Upper lobe of left lung (tissue), 6 donors: ENCODE measurements around the gene NTNG2. TPM values are rescaled to one million over a fixed set of nuclear protein-coding genes. Genes with fewer than 3 reads are reported as not detected.

Experiments
- ATAC-seq, 2 donors: fragments of 200-7000 bp; cut with Tn5 transposase; one replicate each; pipeline ENCODE4 v1.9.1; 2022; ENCODE audit warnings: mild to moderate bottlenecking in 2 of 2, moderate library complexity in 2 of 2; ENCODE audit not compliant: low FRiP score in 2 of 2
- DNase-seq, 2 donors: peaks; one replicate each; pipeline ENCODE4 v3.0.0-alpha.2; 2019 to 2020
- H3K27ac ChIP-seq, 4 donors: fragments of 200-600 bp; sonication (generic); one replicate each; pipeline ENCODE4 v1.5.1; 2016 to 2019
- H3K27me3 ChIP-seq, 4 donors: fragments of 200-600 bp; sonication (generic); one replicate each; pipeline ENCODE4 v1.5.1; 2017 to 2019
- H3K36me3 ChIP-seq, 4 donors: fragments of 200-600 bp; sonication (generic); one replicate each; pipeline ENCODE4 v1.5.1; 2016 to 2019
- H3K4me1 ChIP-seq, 4 donors: fragments of 200-600 bp; sonication (generic); one replicate each; pipeline ENCODE4 v1.5.1; 2018 to 2019
- H3K4me3 ChIP-seq, 4 donors: fragments of 200-600 bp; sonication (generic); one replicate each; pipeline ENCODE4 v1.5.1; 2017 to 2019; ENCODE audit warnings: mild to moderate bottlenecking in 2 of 4, moderate library complexity in 1 of 4
- H3K9me3 ChIP-seq, 4 donors: fragments of 200-600 bp; sonication (generic); one replicate each; pipeline ENCODE4 v1.5.1; 2018 to 2019
- EP300 ChIP-seq, 4 donors: sonication (generic); formaldehyde crosslinking; IDR thresholded peaks; one replicate each; pipeline ENCODE4 v1.5.1; 2017; ENCODE audit warnings: antibody characterized with exemption in 4 of 4, control low read depth in 2 of 4
- POLR2A ChIP-seq, 4 donors: fragments of 450-650 bp; IDR thresholded peaks; one replicate each; pipeline ENCODE4 v1.5.1; 2016 to 2017; ENCODE audit warnings: antibody characterized with exemption in 4 of 4, mild to moderate bottlenecking in 2 of 4
- POLR2AphosphoS5 ChIP-seq, 2 donors: sonication (generic); formaldehyde crosslinking; IDR thresholded peaks; one replicate each; pipeline ENCODE4 v1.5.1; 2017; ENCODE audit warnings: antibody characterized with exemption in 2 of 2
- WGBS, 2 donors: methylation state at CpG; one replicate each; pipeline ENCODE4 v1.1.5; 2017 to 2018; 5-methylcytosine and 5-hydroxymethylcytosine counted together
- total RNA-seq, 6 donors: library from RNA; depleted of rRNA in 4 of 6; stranded (reverse); fragments of >200 nt in 4 of 6; gene quantifications; one replicate each; pipeline versions ENCODE4 v1.1.0 to v1.2.1, GENCODE V29; 2016 to 2021
- TF ChIP-seq, protein P1 (sequence below), 6 experiments: fragments of 450-650 bp in 4 of 6; fragments of 200-600 bp in 2 of 6; sonication (generic) in 2 of 6; IDR thresholded peaks; one replicate each; pipeline ENCODE4 v1.5.1; 2016 to 2019; ENCODE audit warnings: antibody characterized with exemption in 6 of 6
- donor health status: DM: no; HTN: no; CAD: no; lungs with moderate emphysema.
- donor health status: DM: no; HTN: yes; CAD: no; lungs with severe emphysema.

Gene NTNG2
- total RNA-seq, 6 donors from 2014 or later: 2.1 to 8.2 (median 4.3) TPM

DNA sequence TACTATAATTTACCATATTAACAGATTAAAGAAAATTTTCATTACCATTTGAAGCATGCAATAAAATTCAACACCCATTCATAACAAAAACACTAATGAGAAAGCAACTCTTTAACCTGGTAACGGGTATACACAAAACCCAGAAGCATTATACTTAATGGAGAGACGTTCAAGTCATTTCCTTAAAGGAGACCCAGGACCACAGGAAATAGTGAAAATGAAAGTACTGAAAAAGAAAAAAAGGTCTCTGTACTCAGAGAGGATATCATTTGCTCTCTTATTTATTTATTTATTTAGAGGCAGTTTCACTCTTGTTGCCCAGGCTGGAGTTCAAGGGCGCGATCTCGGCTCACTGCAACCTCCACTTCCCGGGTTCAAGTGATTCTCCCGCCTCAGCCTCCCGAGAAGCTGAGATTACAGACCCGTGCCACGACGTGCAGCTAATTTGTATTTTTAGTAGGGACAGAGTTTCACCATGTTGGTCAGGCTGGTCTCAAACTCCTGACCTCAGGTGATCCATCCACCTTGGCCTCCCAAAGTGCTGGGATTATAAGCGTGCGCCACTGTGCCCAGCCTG lies 131.4 kb downstream of the NTNG2 start:
- TF ChIP-seq POLR2A (IDR thresholded peaks at IDR 0.05) (no peak), EP300 (IDR thresholded peaks at IDR 0.05) (no peak), POLR2AphosphoS5 (IDR thresholded peaks at IDR 0.05) (no peak)
- TF ChIP-seq, protein P1, sequence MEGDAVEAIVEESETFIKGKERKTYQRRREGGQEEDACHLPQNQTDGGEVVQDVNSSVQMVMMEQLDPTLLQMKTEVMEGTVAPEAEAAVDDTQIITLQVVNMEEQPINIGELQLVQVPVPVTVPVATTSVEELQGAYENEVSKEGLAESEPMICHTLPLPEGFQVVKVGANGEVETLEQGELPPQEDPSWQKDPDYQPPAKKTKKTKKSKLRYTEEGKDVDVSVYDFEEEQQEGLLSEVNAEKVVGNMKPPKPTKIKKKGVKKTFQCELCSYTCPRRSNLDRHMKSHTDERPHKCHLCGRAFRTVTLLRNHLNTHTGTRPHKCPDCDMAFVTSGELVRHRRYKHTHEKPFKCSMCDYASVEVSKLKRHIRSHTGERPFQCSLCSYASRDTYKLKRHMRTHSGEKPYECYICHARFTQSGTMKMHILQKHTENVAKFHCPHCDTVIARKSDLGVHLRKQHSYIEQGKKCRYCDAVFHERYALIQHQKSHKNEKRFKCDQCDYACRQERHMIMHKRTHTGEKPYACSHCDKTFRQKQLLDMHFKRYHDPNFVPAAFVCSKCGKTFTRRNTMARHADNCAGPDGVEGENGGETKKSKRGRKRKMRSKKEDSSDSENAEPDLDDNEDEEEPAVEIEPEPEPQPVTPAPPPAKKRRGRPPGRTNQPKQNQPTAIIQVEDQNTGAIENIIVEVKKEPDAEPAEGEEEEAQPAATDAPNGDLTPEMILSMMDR (IDR thresholded peaks at IDR 0.05): no peak
- H3K4me3 ChIP-seq: no peak overlapping the region
- no peak overlapping the region for H3K27ac ChIP-seq
- no peak for ATAC-seq
- H3K9me3 ChIP-seq: no peaks in the 10 kb centered on the region
- H3K4me1 ChIP-seq: peaks cover 2 to 18% (median 10%) of the 10 kb centered on the region in 4 donors
- DNase-seq: no peak
- peaks cover 22 to 81% (median 36%) of the 10 kb centered on the region in 4 donors for H3K36me3 ChIP-seq
- H3K27me3 ChIP-seq: no peaks in the 10 kb centered on the region
- WGBS, 2 donors: 87 to 88% methylated on average over 13 of the region's 13 CpGs

Other genes starting within 250 kb of the NTNG2 start
- gene MED27, start 82.2 kb upstream of the NTNG2 start, total RNA-seq: 10 to 100 TPM in 4 of 6 donors, 1 to 10 TPM in 2; 4.9 to 24.2 (median 17.1) TPM
- gene SETX, start 192.9 kb downstream of the NTNG2 start, total RNA-seq: 10 to 100 TPM; 44.3 to 91.4 (median 55.4) TPM
- 10 to 100 TPM in 4 of 6 donors, 1 to 10 TPM in 2; 7.7 to 16.9 (median 12.3) TPM for gene TTF1, start 244.8 kb downstream of the NTNG2 start, total RNA-seq
- gene CFAP77, start 248.2 kb downstream of the NTNG2 start, total RNA-seq: 10 to 100 TPM in 1 of 6 donors, 1 to 10 TPM in 3, under 1 TPM in 1, not detected in 1; 0.78 to 16.7 (median 2.7) TPM